ENCODE data around the gene SLC9A3. TPM values are rescaled to one million over a fixed set of nuclear protein-coding genes. Genes with fewer than 3 reads are reported as not detected.

The SLC9A3 gene
- total RNA-seq, 2 experiments from 2014 or later: 2.3 to 2.5 TPM

GRCh38 chr5:448061-448765, 76.0 kb downstream of the SLC9A3 start:
- H3K4me1 ChIP-seq (ENCODE audit: insufficient read depth, low read length): peaks cover 29% of the 10 kb centered on the region
- H3K9me3 ChIP-seq (ENCODE audit: control insufficient read depth in 1 of 2, insufficient read depth in 1 of 2, low read length in 2 of 2): peaks cover 8 to 18% of the 10 kb centered on the region in 2 experiments
- peak overlapping the region; percentile 58 for H3K4me3 Mint-ChIP-seq
- H3K27me3 Mint-ChIP-seq: no peaks in the 10 kb centered on the region
- peaks cover 52% of the 10 kb centered on the region for H3K4me1 Mint-ChIP-seq (ENCODE audit: low read depth)
- DNase-seq (peak in 4 of 14 experiments; percentile 3 to 71 (median 34)), ATAC-seq (ENCODE audit: poor library complexity) (no peak)
- no peak for TF ChIP-seq CTCF (IDR thresholded peaks at IDR 0.05)
- peak overlapping the region; percentile 55 for H3K27ac Mint-ChIP-seq
- POLR2A ChIA-PET: no interaction called here
- H3K36me3 Mint-ChIP-seq (ENCODE audit: low read depth): peaks cover 86% of the 10 kb centered on the region
- H3K27me3 ChIP-seq (ENCODE audit: control insufficient read depth in 1 of 2, insufficient read depth in 2 of 2, low read length in 2 of 2): no peaks in the 10 kb centered on the region
- H3K4me3 ChIP-seq (ENCODE audit: low read length): no peak overlapping the region
- H3K36me3 ChIP-seq (ENCODE audit: insufficient read depth, low read length): peaks cover 66% of the 10 kb centered on the region
- no peak overlapping the region for H3K27ac ChIP-seq (ENCODE audit: low read depth in 1 of 2, low read length in 2 of 2)
- intact Hi-C loops (cut with DNase I, micrococcal nuclease): loop anchor here (5.0 to 10.0 kb wide), 3 partner anchors 164 to 233 kb away; partner anchors contain the start of genes CEP72 (in 2 of the 2), CCDC127 (in 1 of the 2) and SDHA (in 1 of the 2)
- CTCF ChIA-PET: no interaction called here
- H3K9me3 Mint-ChIP-seq: peaks cover 8% of the 10 kb centered on the region

GRCh38 chr5:447501-447900, 76.7 kb downstream of the SLC9A3 start:
- Mint-ChIP-seq H3K4me3 (no peak overlapping the region), H3K9me3 (peaks cover 8% of the 10 kb centered on the region), H3K36me3 (ENCODE audit: low read depth) (peaks cover 81% of the 10 kb centered on the region), H3K27me3 (no peaks in the 10 kb centered on the region), H3K4me1 (ENCODE audit: low read depth) (peaks cover 48% of the 10 kb centered on the region), H3K27ac (no peak overlapping the region)
- POLR2A ChIA-PET: interaction anchor here (1.5 to 2.0 kb wide), 2 partner anchors 16 to 25 kb away, joined by 5 to 17 read pairs; no protein-coding TSS in a partner anchor
- H3K9me3 ChIP-seq (ENCODE audit: control insufficient read depth in 1 of 2, insufficient read depth in 1 of 2, low read length in 2 of 2): peaks cover under 1 to 16% of the 10 kb centered on the region in 2 experiments
- peaks cover 59% of the 10 kb centered on the region for H3K36me3 ChIP-seq (ENCODE audit: insufficient read depth, low read length)
- CTCF ChIA-PET: interaction anchor here (0.9 to 1.5 kb wide), 4 partner anchors 14 to 200 kb away, joined by 3 to 8 read pairs (median 4); no protein-coding TSS in a partner anchor
- H3K4me1 ChIP-seq (ENCODE audit: insufficient read depth, low read length): peaks cover 24% of the 10 kb centered on the region
- no peak for ATAC-seq (ENCODE audit: poor library complexity)
- intact Hi-C loops (cut with DNase I, micrococcal nuclease): loop anchor here (5.0 to 10.0 kb wide), 3 partner anchors 165 to 233 kb away; partner anchors contain the start of genes CEP72 (in 2 of the 2), CCDC127 (in 1 of the 2) and SDHA (in 1 of the 2)
- no peak overlapping the region for H3K4me3 ChIP-seq (ENCODE audit: low read length)
- peak in 2 of 14 experiments; percentile 4 to 15 for DNase-seq
- H3K27me3 ChIP-seq (ENCODE audit: control insufficient read depth in 1 of 2, insufficient read depth in 2 of 2, low read length in 2 of 2): no peaks in the 10 kb centered on the region
- H3K27ac ChIP-seq (ENCODE audit: low read depth in 1 of 2, low read length in 2 of 2): no peak overlapping the region
- no peak for TF ChIP-seq CTCF (IDR thresholded peaks at IDR 0.05)

- intact Hi-C loops (cut with DNase I, micrococcal nuclease): loop anchor here (5.0 to 10.0 kb wide), 3 partner anchors 165 to 232 kb away; partner anchors contain the start of genes CEP72 (in 2 of the 2), CCDC127 (in 1 of the 2) and SDHA (in 1 of the 2)
- ChIA-PET POLR2A (interaction anchor here (0.8 to 2.0 kb wide), 3 partner anchors 17 to 176 kb away, joined by 3 to 17 read pairs (median 5); partner anchors contain the start of gene PDCD6), CTCF (interaction anchor here (0.9 to 1.5 kb wide), 6 partner anchors 15 to 201 kb away, joined by 3 to 8 read pairs (median 4); no protein-coding TSS in a partner anchor)
These were observed 77.4 kb downstream of the SLC9A3 start for GRCh38 chr5:446883-447263.

More at GRCh38 chr5:446883-447263, 77.4 kb downstream of the SLC9A3 start:
- DNase-seq (peak in 5 of 14 experiments; percentile 6 to 69 (median 48)), ATAC-seq (ENCODE audit: poor library complexity) (peak; percentile 41)
- H3K27me3 Mint-ChIP-seq: no peaks in the 10 kb centered on the region
- H3K36me3 ChIP-seq (ENCODE audit: insufficient read depth, low read length): peaks cover 53% of the 10 kb centered on the region
- peak overlapping the region; percentile 71 for H3K27ac Mint-ChIP-seq
- H3K4me3 ChIP-seq (ENCODE audit: low read length): no peak overlapping the region
- no peaks in the 10 kb centered on the region for H3K27me3 ChIP-seq (ENCODE audit: control insufficient read depth in 1 of 2, insufficient read depth in 2 of 2, low read length in 2 of 2)
- peaks cover 0 to 9% of the 10 kb centered on the region in 2 experiments for H3K9me3 ChIP-seq (ENCODE audit: control insufficient read depth in 1 of 2, insufficient read depth in 1 of 2, low read length in 2 of 2)
- H3K4me1 Mint-ChIP-seq (ENCODE audit: low read depth): peaks cover 48% of the 10 kb centered on the region
- peaks cover 4% of the 10 kb centered on the region for H3K9me3 Mint-ChIP-seq
- peaks cover 30% of the 10 kb centered on the region for H3K4me1 ChIP-seq (ENCODE audit: insufficient read depth, low read length)
- no peak overlapping the region for H3K27ac ChIP-seq (ENCODE audit: low read depth in 1 of 2, low read length in 2 of 2)
- peak overlapping the region; percentile 83 for H3K4me3 Mint-ChIP-seq
- peaks cover 77% of the 10 kb centered on the region for H3K36me3 Mint-ChIP-seq (ENCODE audit: low read depth)
- peak; percentile 69 for TF ChIP-seq CTCF (IDR thresholded peaks at IDR 0.05)
